Vagina (tissue), 2 donors: ENCODE measurements around the gene FSIP1. TPM values are rescaled to one million over a fixed set of nuclear protein-coding genes. Genes with fewer than 3 reads are reported as not detected.

ENCODE experiments used
- DNase-seq, 2 donors: peaks; one replicate each; pipeline ENCODE4 v3.0.0-alpha.2; 2017; ENCODE audit errors: extremely low spot score in 2 of 2
- H3K27ac ChIP-seq: fragments of 200-600 bp; sonication (generic); one replicate; pipeline ENCODE4 v1.5.1; 2019
- H3K27me3 ChIP-seq: fragments of 200-600 bp; sonication (generic); one replicate; pipeline ENCODE4 v1.5.1; 2019
- H3K36me3 ChIP-seq, 2 donors: fragments of 200-600 bp; sonication (generic); one replicate each; pipeline ENCODE4 v1.5.1; 2017 to 2019
- H3K4me1 ChIP-seq: fragments of 200-600 bp; sonication (generic); one replicate; pipeline ENCODE4 v1.5.1; 2019
- H3K4me3 ChIP-seq, 2 donors: fragments of 200-600 bp; sonication (generic); 1 replicate in 1 of 2; 2 replicates in 1 of 2; pipeline ENCODE4 v1.5.1; 2016 to 2019
- H3K9me3 ChIP-seq: fragments of 200-600 bp; sonication (generic); one replicate; pipeline ENCODE4 v1.5.1; 2019
- POLR2A ChIP-seq, 2 donors: fragments of 450-650 bp; IDR thresholded peaks; one replicate each; pipeline ENCODE4 v1.6.1; 2017; ENCODE audit warnings: antibody characterized with exemption in 2 of 2, mild to moderate bottlenecking in 2 of 2, moderate library complexity in 2 of 2
- POLR2AphosphoS5 ChIP-seq, 2 donors: sonication (generic); formaldehyde crosslinking; IDR thresholded peaks; one replicate each; pipeline ENCODE4 v1.9.0; 2017; ENCODE audit warnings: antibody characterized with exemption in 2 of 2, mild to moderate bottlenecking in 2 of 2, low read depth in 1 of 2; ENCODE audit not compliant: insufficient read depth in 1 of 2
- intact Hi-C: fragments of 100-400 bp; cut with DNase I; formaldehyde crosslinking; loops from one replicate; pipeline ENCODE4 v1.15.1; 2023
- total RNA-seq: library from RNA; depleted of rRNA; stranded (reverse); fragments of >200 nt; gene quantifications from one replicate; pipeline ENCODE4 v1.2.3, GENCODE V29; 2016
- TF ChIP-seq, protein P1 (sequence below), 3 experiments: fragments of 450-650 bp in 2 of 3; fragments of 200-600 bp in 1 of 3; sonication (generic) in 1 of 3; IDR thresholded peaks; one replicate each; pipeline ENCODE4 v1.5.1; 2017 to 2019; ENCODE audit warnings: antibody characterized with exemption in 3 of 3, mild to moderate bottlenecking in 2 of 3, moderate library complexity in 2 of 3

The FSIP1 gene
- total RNA-seq, 1 donor from 2014 or later = 0.98 TPM

GRCh38 chr15:39644136-39644535 lies 138.5 kb downstream of the FSIP1 start:
- no peak for TF ChIP-seq POLR2A (IDR thresholded peaks at IDR 0.05)
- no peak for TF ChIP-seq POLR2AphosphoS5 (IDR thresholded peaks at IDR 0.05; ENCODE audit: insufficient read depth in 1 of 2, low read depth in 1 of 2)
- TF ChIP-seq, protein P1, sequence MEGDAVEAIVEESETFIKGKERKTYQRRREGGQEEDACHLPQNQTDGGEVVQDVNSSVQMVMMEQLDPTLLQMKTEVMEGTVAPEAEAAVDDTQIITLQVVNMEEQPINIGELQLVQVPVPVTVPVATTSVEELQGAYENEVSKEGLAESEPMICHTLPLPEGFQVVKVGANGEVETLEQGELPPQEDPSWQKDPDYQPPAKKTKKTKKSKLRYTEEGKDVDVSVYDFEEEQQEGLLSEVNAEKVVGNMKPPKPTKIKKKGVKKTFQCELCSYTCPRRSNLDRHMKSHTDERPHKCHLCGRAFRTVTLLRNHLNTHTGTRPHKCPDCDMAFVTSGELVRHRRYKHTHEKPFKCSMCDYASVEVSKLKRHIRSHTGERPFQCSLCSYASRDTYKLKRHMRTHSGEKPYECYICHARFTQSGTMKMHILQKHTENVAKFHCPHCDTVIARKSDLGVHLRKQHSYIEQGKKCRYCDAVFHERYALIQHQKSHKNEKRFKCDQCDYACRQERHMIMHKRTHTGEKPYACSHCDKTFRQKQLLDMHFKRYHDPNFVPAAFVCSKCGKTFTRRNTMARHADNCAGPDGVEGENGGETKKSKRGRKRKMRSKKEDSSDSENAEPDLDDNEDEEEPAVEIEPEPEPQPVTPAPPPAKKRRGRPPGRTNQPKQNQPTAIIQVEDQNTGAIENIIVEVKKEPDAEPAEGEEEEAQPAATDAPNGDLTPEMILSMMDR (IDR thresholded peaks at IDR 0.05) = no peak
- intact Hi-C loops = no loop called here
- Histone ChIP-seq H3K27me3 (no peaks in the 10 kb centered on the region), H3K4me1 (peaks cover 6% of the 10 kb centered on the region), H3K36me3 (no peaks in the 10 kb centered on the region), H3K9me3 (no peaks in the 10 kb centered on the region), H3K27ac (no peak overlapping the region), H3K4me3 (no peak overlapping the region)
- no peak for DNase-seq

DNA sequence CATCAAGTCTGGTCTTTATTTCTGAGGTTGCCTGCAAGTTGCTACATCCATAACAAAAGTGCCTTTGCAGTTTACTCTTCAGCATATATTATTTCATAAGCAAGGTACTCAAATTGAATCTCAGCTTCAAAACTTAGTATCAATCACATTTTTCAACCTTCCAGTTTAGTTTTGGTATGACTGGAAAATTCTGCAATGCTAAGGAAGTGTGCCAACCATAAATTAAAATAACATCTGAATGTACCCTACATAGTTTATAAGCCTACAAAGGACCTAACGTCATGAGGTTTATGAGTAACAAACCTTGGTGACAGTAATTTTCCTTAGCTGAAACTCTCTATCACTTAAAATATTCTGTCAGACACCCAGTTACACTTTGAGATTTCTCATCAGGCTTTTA lies 138.9 kb downstream of the FSIP1 start:
- Histone ChIP-seq H3K4me3 (no peak overlapping the region), H3K9me3 (no peaks in the 10 kb centered on the region), H3K27me3 (no peaks in the 10 kb centered on the region), H3K4me1 (peaks cover 6% of the 10 kb centered on the region), H3K36me3 (no peaks in the 10 kb centered on the region), H3K27ac (no peak overlapping the region)
- no peak for DNase-seq
- TF ChIP-seq POLR2A (IDR thresholded peaks at IDR 0.05) (no peak), POLR2AphosphoS5 (IDR thresholded peaks at IDR 0.05; ENCODE audit: insufficient read depth in 1 of 2, low read depth in 1 of 2) (no peak)
- TF ChIP-seq, protein P1 (IDR thresholded peaks at IDR 0.05) = no peak
- intact Hi-C loops = no loop called here

DNA sequence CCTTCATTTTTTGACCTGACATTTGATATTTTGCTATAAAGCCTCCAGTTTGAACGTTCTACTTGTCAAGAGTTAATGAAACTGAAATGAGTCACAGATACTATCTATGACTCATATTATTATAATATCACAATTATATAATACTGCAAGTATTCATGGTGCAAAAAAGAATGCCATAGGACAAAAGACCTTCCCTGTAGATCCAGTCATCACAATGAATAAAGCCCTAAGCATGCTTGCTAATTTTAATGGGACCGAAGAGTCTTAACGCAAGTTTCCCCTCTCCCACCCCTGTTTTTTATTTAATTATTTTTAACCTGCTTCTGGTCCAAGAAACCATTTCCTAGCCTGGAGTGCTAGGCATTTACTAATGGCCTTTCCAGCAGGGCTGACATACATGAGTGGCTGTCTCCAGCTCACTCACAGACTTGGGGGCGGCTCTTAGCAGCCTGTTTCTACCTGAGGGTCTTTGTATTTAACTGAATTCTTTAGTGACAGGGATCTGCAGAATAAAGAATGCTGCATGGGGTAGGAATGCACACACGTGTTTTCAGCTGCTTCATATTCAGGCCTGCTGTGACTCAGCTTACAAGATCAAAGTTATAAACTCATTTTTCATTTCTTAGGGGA lies 140.5 kb downstream of the FSIP1 start:
- H3K4me3 ChIP-seq = no peak overlapping the region
- no peak overlapping the region for H3K27ac ChIP-seq
- no peaks in the 10 kb centered on the region for H3K9me3 ChIP-seq
- DNase-seq = no peak
- no peaks in the 10 kb centered on the region for H3K36me3 ChIP-seq
- TF ChIP-seq POLR2AphosphoS5 (IDR thresholded peaks at IDR 0.05; ENCODE audit: insufficient read depth in 1 of 2, low read depth in 1 of 2) (no peak), POLR2A (IDR thresholded peaks at IDR 0.05) (no peak)
- TF ChIP-seq, protein P1 (IDR thresholded peaks at IDR 0.05) = no peak
- intact Hi-C loops = no loop called here
- H3K27me3 ChIP-seq = no peaks in the 10 kb centered on the region
- H3K4me1 ChIP-seq = peaks cover 6% of the 10 kb centered on the region

DNA sequence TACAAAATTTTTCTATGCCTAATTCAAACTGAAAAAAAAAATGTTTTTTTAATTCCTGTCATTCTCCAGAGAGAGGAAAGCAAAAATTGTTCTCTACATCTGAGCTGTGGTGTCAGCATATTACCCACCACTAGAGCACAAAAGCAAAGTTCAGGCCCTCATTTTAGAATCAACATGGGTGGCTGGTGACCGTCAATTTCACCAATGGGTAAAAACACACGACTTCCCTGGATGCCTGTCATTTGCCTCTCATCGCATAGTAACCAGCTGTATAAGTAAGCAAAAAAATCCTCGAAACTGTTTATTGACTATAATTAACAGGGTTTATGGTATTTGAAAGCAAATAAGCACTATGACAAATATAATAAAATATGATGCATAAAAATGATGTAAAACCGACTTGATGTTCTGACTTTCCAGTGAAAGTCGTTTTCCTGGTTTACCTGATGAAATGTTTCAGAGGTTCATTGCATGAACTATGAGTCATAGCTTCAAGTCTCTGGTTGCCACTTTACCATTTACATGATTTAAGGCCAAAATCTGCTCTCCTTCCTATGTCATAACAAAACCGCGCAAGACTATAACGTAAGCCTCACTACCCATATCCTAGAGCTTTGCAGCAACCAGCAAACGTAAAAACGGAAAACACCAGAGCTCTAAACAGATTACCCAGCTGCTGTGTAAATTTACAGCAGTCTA lies 141.3 kb downstream of the FSIP1 start:
- no peaks in the 10 kb centered on the region for H3K27me3 ChIP-seq
- H3K9me3 ChIP-seq = no peaks in the 10 kb centered on the region
- DNase-seq = no peak
- H3K27ac ChIP-seq = no peak overlapping the region
- no peak for TF ChIP-seq POLR2AphosphoS5 (IDR thresholded peaks at IDR 0.05; ENCODE audit: insufficient read depth in 1 of 2, low read depth in 1 of 2)
- TF ChIP-seq, protein P1 (IDR thresholded peaks at IDR 0.05) = no peak
- no peak for TF ChIP-seq POLR2A (IDR thresholded peaks at IDR 0.05)
- H3K4me3 ChIP-seq = no peak overlapping the region
- H3K4me1 ChIP-seq = peaks cover 6% of the 10 kb centered on the region
- intact Hi-C loops = no loop called here
- no peaks in the 10 kb centered on the region for H3K36me3 ChIP-seq

DNA sequence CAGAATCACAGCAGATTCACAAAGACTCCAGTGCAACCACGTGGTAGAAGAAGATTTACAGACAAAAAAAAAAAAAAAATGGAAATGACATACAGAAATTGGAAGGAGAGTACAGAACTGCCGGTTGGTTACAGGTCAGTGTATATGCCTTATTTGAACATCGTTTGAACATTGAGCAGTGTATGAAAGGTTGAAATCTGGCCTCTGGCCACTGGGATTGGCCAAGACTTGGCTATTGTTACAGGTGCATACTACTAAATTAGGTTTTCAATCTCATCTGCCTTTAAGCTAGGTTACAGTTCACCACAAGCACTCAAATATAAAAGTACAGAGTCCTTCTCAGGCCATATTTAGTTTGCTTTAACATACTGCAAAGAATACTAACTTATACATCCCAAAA lies 142.0 kb downstream of the FSIP1 start:
- Histone ChIP-seq H3K9me3 (no peaks in the 10 kb centered on the region), H3K36me3 (no peaks in the 10 kb centered on the region), H3K27me3 (no peaks in the 10 kb centered on the region), H3K4me1 (peaks cover 6% of the 10 kb centered on the region), H3K4me3 (no peak overlapping the region), H3K27ac (no peak overlapping the region)
- intact Hi-C loops = no loop called here
- DNase-seq = no peak
- TF ChIP-seq, protein P1 (IDR thresholded peaks at IDR 0.05) = no peak
- TF ChIP-seq POLR2A (IDR thresholded peaks at IDR 0.05) (no peak), POLR2AphosphoS5 (IDR thresholded peaks at IDR 0.05; ENCODE audit: insufficient read depth in 1 of 2, low read depth in 1 of 2) (no peak)
